H9 (cell line): Measurements from ENCODE around the gene DEAF1. TPM values are rescaled to one million over a fixed set of nuclear protein-coding genes. Genes with fewer than 3 reads are reported as not detected.

Experiments used
- DNase-seq: peaks from one replicate; pipeline ENCODE4 v3.0.0-alpha.2; 2017
- H2AFZ ChIP-seq: one replicate; pipeline ENCODE4 v1.6.1; 2013; ENCODE audit warnings: mild to moderate bottlenecking, low read length, control low read depth, moderate library complexity
- H2AK5ac ChIP-seq: 2 replicates; pipeline ENCODE4 v1.6.1; 2013; ENCODE audit warnings: low read length, control low read depth, mixed read lengths; ENCODE audit not compliant: insufficient read length
- H2BK120ac ChIP-seq: one replicate; pipeline ENCODE4 v1.6.1; 2013; ENCODE audit warnings: low read depth, mild to moderate bottlenecking, low read length, control low read depth, inconsistent platforms; ENCODE audit not compliant: poor library complexity, severe bottlenecking
- H2BK12ac ChIP-seq: 2 replicates; pipeline ENCODE4 v1.6.1; 2013; ENCODE audit warnings: low read length, control low read depth, mixed read lengths, low read depth; ENCODE audit not compliant: insufficient read length
- H2BK15ac ChIP-seq: 2 replicates; pipeline ENCODE4 v1.6.1; 2013; ENCODE audit warnings: low read depth, low read length, control low read depth
- H2BK20ac ChIP-seq: one replicate; pipeline ENCODE4 v1.6.1; 2013; ENCODE audit warnings: low read depth, mild to moderate bottlenecking, low read length, control low read depth, inconsistent platforms; ENCODE audit not compliant: poor library complexity, severe bottlenecking
- H2BK5ac ChIP-seq: 2 replicates; pipeline ENCODE4 v1.6.1; 2013; ENCODE audit warnings: low read length, control low read depth, mixed read lengths; ENCODE audit not compliant: insufficient read length
- H3K14ac ChIP-seq: 2 replicates; pipeline ENCODE4 v1.6.1; 2013; ENCODE audit warnings: low read length, control low read depth; ENCODE audit not compliant: insufficient read depth
- H3K18ac ChIP-seq: 2 replicates; pipeline ENCODE4 v1.6.1; 2013; ENCODE audit warnings: low read depth, mild to moderate bottlenecking, mixed read lengths, low read length, control low read depth; ENCODE audit not compliant: insufficient read length
- H3K23ac ChIP-seq: 2 replicates; pipeline ENCODE4 v1.6.1; 2013; ENCODE audit warnings: low read length, control low read depth, mixed read lengths, low read depth; ENCODE audit not compliant: insufficient read length
- H3K23me2 ChIP-seq: 2 replicates; pipeline ENCODE4 v1.6.1; 2013; ENCODE audit warnings: low read depth, mild to moderate bottlenecking, mixed read lengths, low read length, control low read depth; ENCODE audit not compliant: insufficient read length, poor library complexity, severe bottlenecking
- H3K27ac ChIP-seq: 2 replicates; pipeline ENCODE4 v1.5.1; 2013; ENCODE audit warnings: low read length, control low read depth, mixed read lengths, low read depth; ENCODE audit not compliant: insufficient read length
- H3K27me3 ChIP-seq: 2 replicates; pipeline ENCODE4 v1.6.1; 2013; ENCODE audit warnings: low read length, control low read depth, inconsistent platforms; ENCODE audit not compliant: insufficient read depth
- H3K4ac ChIP-seq: 2 replicates; pipeline ENCODE4 v1.6.1; 2013; ENCODE audit warnings: low read depth, mild to moderate bottlenecking, control low read depth, inconsistent platforms, low read length, moderate library complexity
- H3K4me1 ChIP-seq: 2 replicates; pipeline ENCODE4 v1.6.1; 2013; ENCODE audit warnings: low read length, control low read depth, inconsistent platforms; ENCODE audit not compliant: insufficient read depth
- H3K4me2 ChIP-seq: 2 replicates; pipeline ENCODE4 v1.6.1; 2013; ENCODE audit warnings: low read length, control low read depth, mixed read lengths; ENCODE audit not compliant: insufficient read length, insufficient read depth
- H3K56ac ChIP-seq: 2 replicates; pipeline ENCODE4 v1.6.1; 2013; ENCODE audit warnings: low read depth, mild to moderate bottlenecking, mixed read lengths, low read length, control low read depth; ENCODE audit not compliant: insufficient read length
- H3K79me1 ChIP-seq: 2 replicates; pipeline ENCODE4 v1.6.1; 2013; ENCODE audit warnings: low read depth, mild to moderate bottlenecking, moderate library complexity, low read length, control low read depth, inconsistent platforms; ENCODE audit not compliant: insufficient read depth, poor library complexity, severe bottlenecking
- H3K79me2 ChIP-seq: 2 replicates; pipeline ENCODE4 v1.6.1; 2013; ENCODE audit warnings: low read length, control low read depth, inconsistent platforms; ENCODE audit not compliant: insufficient read depth
- H3K9ac ChIP-seq: 2 replicates; pipeline ENCODE4 v1.6.1; 2013; ENCODE audit warnings: low read length, control low read depth, mixed read lengths; ENCODE audit not compliant: insufficient read length; ENCODE audit errors: extremely low read depth
- H3K9me3 ChIP-seq: one replicate; pipeline ENCODE4 v1.6.1; 2013; ENCODE audit warnings: low read depth, low read length, inconsistent platforms; ENCODE audit not compliant: control insufficient read depth
- H3T11ph ChIP-seq: one replicate; pipeline ENCODE4 v1.6.1; 2013; ENCODE audit warnings: mild to moderate bottlenecking, low read length, control low read depth, inconsistent platforms
- H4K20me1 ChIP-seq: one replicate; pipeline ENCODE4 v1.6.1; 2013; ENCODE audit not compliant: control insufficient read depth, insufficient read length, insufficient read depth
- H4K5ac ChIP-seq: 2 replicates; pipeline ENCODE4 v1.6.1; 2013; ENCODE audit warnings: low read depth, mild to moderate bottlenecking, mixed read lengths, low read length, control low read depth; ENCODE audit not compliant: insufficient read length
- H4K8ac ChIP-seq: replicated peaks from 2 replicates; pipeline ENCODE4 v1.6.1; 2013; ENCODE audit warnings: low read length, control low read depth, mixed read lengths, low read depth; ENCODE audit not compliant: insufficient read length
- H4K91ac ChIP-seq: 2 replicates; pipeline ENCODE4 v1.6.1; 2013; ENCODE audit warnings: low read depth, mild to moderate bottlenecking, moderate library complexity, mixed read lengths, low read length, control low read depth; ENCODE audit not compliant: insufficient read length
- H3K27ac Mint-ChIP-seq, 3 experiments: 2 replicates in 2 of 3; 3 replicates in 1 of 3; pipeline ENCODE4 v1.8.0; 2020 to 2021; ENCODE audit warnings: mixed read lengths in 3 of 3, mild to moderate bottlenecking in 1 of 3, moderate library complexity in 1 of 3
- H3K27me3 Mint-ChIP-seq: 2 replicates; pipeline ENCODE4 v1.8.0; 2021; ENCODE audit warnings: low read depth, mild to moderate bottlenecking, moderate library complexity, mixed read lengths
- H3K36me3 Mint-ChIP-seq, 3 experiments: 2 replicates in 2 of 3; 3 replicates in 1 of 3; pipeline ENCODE4 v1.8.0; 2020 to 2021; ENCODE audit warnings: low read depth in 3 of 3, mixed read lengths in 3 of 3; ENCODE audit not compliant: insufficient read depth in 1 of 3
- H3K4me1 Mint-ChIP-seq, 2 experiments: 2 replicates each; pipeline ENCODE4 v1.8.0; 2020; ENCODE audit warnings: mixed read lengths in 2 of 2
- H3K4me3 Mint-ChIP-seq, 2 experiments: 2 replicates in 1 of 2; 3 replicates in 1 of 2; pipeline ENCODE4 v1.8.0; 2020 to 2021; ENCODE audit warnings: mild to moderate bottlenecking in 2 of 2, mixed read lengths in 2 of 2, moderate library complexity in 1 of 2
- H3K9me3 Mint-ChIP-seq, 2 experiments: 2 replicates in 1 of 2; 3 replicates in 1 of 2; pipeline ENCODE4 v1.8.0; 2020; ENCODE audit warnings: mild to moderate bottlenecking in 2 of 2, mixed read lengths in 2 of 2, moderate library complexity in 1 of 2
- CTCF ChIP-seq: fragments of 200-600 bp; sonication (generic); conservative IDR thresholded peaks from 3 replicates; pipeline ENCODE4 v1.8.0; 2021; ENCODE audit warnings: antibody characterized with exemption, mild to moderate bottlenecking
- WGBS: extraction: QIAGEN DNeasy Blood & Tissue Kit; methylation state at CpG from one replicate; pipeline ENCODE4 v1.1.7; 2013; ENCODE audit warnings: missing lambda C conversion rate, low lambda C conversion rate, mixed read lengths; ENCODE audit not compliant: insufficient read length; ENCODE audit errors: extremely low coverage; 5-methylcytosine and 5-hydroxymethylcytosine counted together
- total RNA-seq: library from RNA; stranded (reverse); gene quantifications from 2 replicates; pipeline ENCODE4 v1.2.1, GENCODE V29; 2021

DEAF1 gene
- total RNA-seq, 1 experiment from 2014 or later: 67.3 TPM

- Histone ChIP-seq H3K27me3 (no peaks in the 10 kb centered on the region), H3T11ph (no peak overlapping the region), H3K23ac (no peak overlapping the region), H3K23me2 (no peaks in the 10 kb centered on the region), H3K56ac (no peak overlapping the region), H2AK5ac (no peak overlapping the region), H3K14ac (no peak overlapping the region; the same call in 1 of the 2 replicates), H2BK15ac (no peak overlapping the region), H2BK120ac (no peak overlapping the region), H4K8ac (no peak overlapping the region), H4K91ac (no peak overlapping the region), H2BK5ac (no peak overlapping the region), H3K4me1 (no peaks in the 10 kb centered on the region), H4K5ac (no peak overlapping the region), H3K79me2 (no peaks in the 10 kb centered on the region), H3K79me1 (no peaks in the 10 kb centered on the region), H3K9ac (no peak overlapping the region), H2BK20ac (no peak overlapping the region), H2AFZ (no peak overlapping the region), H3K18ac (no peak overlapping the region), H3K9me3 (no peaks in the 10 kb centered on the region), H3K27ac (no peak overlapping the region), H3K4me2 (no peak overlapping the region), H3K4ac (no peak overlapping the region), H4K20me1 (no peaks in the 10 kb centered on the region), H2BK12ac (no peak overlapping the region)
- no peaks in the 10 kb centered on the region for H3K9me3 Mint-ChIP-seq
- DNase-seq: no peak
- H3K4me1 Mint-ChIP-seq: peaks cover 2% of the 10 kb centered on the region in 2 experiments; a peak in 1 of 4 replicates
- WGBS: no CpG with 5 or more reads among the region's 14 CpGs
- no peak for TF ChIP-seq CTCF
- H3K27ac Mint-ChIP-seq: no peak overlapping the region
- H3K4me3 Mint-ChIP-seq: no peak overlapping the region
- H3K27me3 Mint-ChIP-seq: no peaks in the 10 kb centered on the region
- peaks cover 7 to 51% (median 30%) of the 10 kb centered on the region in 3 experiments for H3K36me3 Mint-ChIP-seq
Measured at GRCh38 chr11:646214-646613, 48.8 kb downstream of the DEAF1 start.
